ENCODE data around the gene JADE3.
"Not testable (repeated sequence)": the region's sequence is repeated elsewhere in the genome, so short reads cannot be mapped to it uniquely, and the experiment has no call there.

Gene JADE3

GRCh38 chrX:46913667-46914066 is 1.4 kb downstream of the JADE3 start:
- no peak for TF ChIP-seq ZNF274 (IDR thresholded peaks at IDR 0.05; ENCODE audit: low read depth, low read length)
- peak overlapping the region; percentile 90 for H3K4me3 ChIP-seq (ENCODE audit: low read length)

- no peak for TF ChIP-seq ZNF274 (IDR thresholded peaks at IDR 0.05; ENCODE audit: low read depth, low read length)
- H3K4me3 ChIP-seq (ENCODE audit: low read length), result no peak overlapping the region
Observed at GRCh38 chrX:46916273-46916672, 4.1 kb downstream of the JADE3 start.

DNA sequence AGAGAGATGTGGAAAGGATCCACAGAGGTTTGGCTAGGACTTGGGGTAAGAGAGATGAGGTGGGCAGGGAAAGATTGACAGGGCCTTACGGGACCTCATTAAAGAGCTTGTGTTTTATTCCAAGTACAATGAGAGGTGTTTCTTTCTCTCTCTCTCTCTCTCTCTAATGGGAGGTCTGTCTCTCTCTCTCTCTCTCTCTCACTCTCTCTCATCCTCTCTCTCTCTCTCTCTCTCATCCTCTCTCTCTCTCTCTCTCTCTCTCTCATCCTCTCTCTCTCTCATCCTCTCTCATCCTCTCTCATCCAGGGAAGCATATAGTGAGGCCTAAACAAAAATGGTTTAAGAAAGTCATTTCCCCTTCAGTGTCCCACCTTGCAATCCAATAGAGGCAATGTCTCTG is 5.4 kb downstream of the JADE3 start:
- no peak overlapping the region for H3K4me3 ChIP-seq (ENCODE audit: low read length)
- no peak for TF ChIP-seq ZNF274 (IDR thresholded peaks at IDR 0.05; ENCODE audit: low read depth, low read length)

GRCh38 chrX:46918434-46918833 is 6.2 kb downstream of the JADE3 start:
- no peak overlapping the region for H3K4me3 ChIP-seq (ENCODE audit: low read length)
- no peak for TF ChIP-seq ZNF274 (IDR thresholded peaks at IDR 0.05; ENCODE audit: low read depth, low read length)

GRCh38 chrX:46920235-46920634 is 8.0 kb downstream of the JADE3 start:
- H3K4me3 ChIP-seq (ENCODE audit: low read length), result no peak overlapping the region
- TF ChIP-seq ZNF274 (IDR thresholded peaks at IDR 0.05; ENCODE audit: low read depth, low read length), result no peak

GRCh38 chrX:46922611-46923010 is 10.4 kb downstream of the JADE3 start:
- TF ChIP-seq ZNF274 (IDR thresholded peaks at IDR 0.05; ENCODE audit: low read depth, low read length), result no peak
- H3K4me3 ChIP-seq (ENCODE audit: low read length), result no peak overlapping the region

DNA sequence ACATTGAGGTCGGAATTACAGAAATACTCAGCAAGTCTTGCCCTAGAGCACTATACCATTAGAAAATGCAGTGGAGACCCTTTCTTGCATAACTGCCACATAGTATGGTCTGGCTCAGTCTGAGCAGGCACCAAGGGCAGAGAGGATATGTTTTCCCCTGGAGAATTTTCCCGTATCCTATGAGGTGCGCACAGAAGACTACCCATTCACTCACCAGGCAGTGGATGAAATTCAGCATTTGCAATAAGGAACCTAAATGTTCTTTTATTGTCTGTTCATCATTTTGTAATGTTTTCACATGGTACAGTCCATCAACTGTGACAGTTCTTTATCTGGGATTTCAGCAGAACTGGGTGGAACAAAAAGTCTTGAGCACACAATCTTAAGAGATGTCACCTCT is 15.5 kb downstream of the JADE3 start:
- TF ChIP-seq ZNF274 (IDR thresholded peaks at IDR 0.05; ENCODE audit: low read depth, low read length), result no peak
- H3K4me3 ChIP-seq (ENCODE audit: low read length), result no peak overlapping the region

DNA sequence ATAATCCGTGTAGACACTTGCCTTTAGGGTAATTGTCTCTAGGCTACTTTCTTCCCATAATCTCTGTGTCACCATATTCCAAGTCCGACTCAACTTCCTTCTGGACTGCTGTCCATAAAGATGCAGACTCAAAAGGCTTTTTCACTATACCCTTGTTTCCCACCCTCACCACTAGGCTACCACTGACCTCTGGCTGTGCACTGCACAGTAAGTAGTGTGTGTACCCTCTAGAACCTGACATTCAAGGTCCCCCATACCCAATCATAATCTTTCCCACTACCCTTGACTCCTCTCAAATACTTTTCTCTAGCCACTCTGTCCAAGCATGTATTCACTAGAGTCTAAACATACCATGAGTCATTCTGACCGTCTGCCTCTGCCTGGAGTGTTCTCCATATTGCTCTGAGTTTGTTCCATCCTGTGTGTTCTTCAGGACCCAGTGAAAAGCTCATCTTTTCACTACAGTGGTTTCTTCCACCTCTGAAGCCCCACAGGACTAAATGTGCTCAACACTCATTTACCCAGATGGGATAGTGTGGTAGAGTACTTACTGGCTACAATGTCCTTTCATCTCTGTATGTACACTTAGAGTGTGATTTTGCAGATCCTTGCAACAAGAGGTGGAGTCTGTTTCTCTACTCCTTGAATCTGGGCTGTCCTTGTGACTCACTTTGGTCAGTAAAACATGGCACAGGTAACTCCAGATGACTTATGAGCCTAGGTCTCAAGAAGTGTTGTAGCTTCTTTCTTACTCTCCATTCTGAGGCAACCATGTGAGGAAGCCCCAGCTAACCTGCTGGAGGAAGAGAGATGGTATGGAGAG is 17.4 kb downstream of the JADE3 start:
- TF ChIP-seq ZNF274 (IDR thresholded peaks at IDR 0.05; ENCODE audit: low read depth, low read length), result no peak
- no peak overlapping the region for H3K4me3 ChIP-seq (ENCODE audit: low read length)

GRCh38 chrX:46935295-46935694 is 23.1 kb downstream of the JADE3 start:
- TF ChIP-seq ZNF274 (IDR thresholded peaks at IDR 0.05; ENCODE audit: low read depth, low read length), result no peak
- no peak overlapping the region for H3K4me3 ChIP-seq (ENCODE audit: low read length)

DNA sequence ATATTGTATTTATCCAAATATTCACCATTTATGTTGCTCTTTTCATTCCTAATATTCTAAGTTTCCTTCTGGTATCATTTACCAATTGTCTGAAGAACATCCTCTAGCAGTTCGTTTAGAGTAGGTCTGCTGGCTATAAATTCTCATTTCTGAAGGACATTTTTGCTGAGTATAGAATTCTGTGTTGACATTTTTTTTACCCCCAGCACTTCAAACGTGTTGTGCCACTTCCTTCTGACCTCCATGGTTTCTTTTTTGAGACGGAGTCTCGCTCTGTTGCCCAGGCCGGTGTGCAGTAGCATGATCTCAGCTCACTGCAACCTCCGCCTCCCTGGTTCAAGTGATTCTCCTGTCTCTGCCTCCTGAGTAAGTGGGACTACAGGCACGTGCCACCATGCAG is 26.4 kb downstream of the JADE3 start:
- no peak for TF ChIP-seq ZNF274 (IDR thresholded peaks at IDR 0.05; ENCODE audit: low read depth, low read length)
- H3K4me3 ChIP-seq (ENCODE audit: low read length), result no peak overlapping the region

DNA sequence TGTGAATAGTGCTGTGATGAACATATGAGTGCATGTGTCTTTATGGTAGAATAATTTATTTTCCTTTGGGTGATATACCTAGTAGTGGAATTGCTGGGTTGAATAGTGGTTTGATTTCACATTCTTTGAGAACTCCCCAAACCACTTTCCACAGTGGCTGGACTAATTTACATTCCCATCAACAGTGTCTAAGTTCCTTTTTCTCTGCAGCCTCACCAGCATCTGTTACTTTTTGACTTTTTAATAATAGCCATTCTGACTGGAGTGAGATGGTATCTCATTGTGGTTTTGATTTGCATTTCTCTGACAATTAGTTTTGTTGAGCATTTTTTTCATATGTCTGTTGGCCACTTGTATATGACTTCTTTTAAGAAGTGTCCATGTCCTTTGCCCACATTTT is 29.1 kb downstream of the JADE3 start:
- no peak for TF ChIP-seq ZNF274 (IDR thresholded peaks at IDR 0.05; ENCODE audit: low read depth, low read length)
- H3K4me3 ChIP-seq (ENCODE audit: low read length), result no peak overlapping the region

GRCh38 chrX:46953137-46953527 is 40.9 kb downstream of the JADE3 start:
- no peak for TF ChIP-seq ZNF274 (IDR thresholded peaks at IDR 0.05; ENCODE audit: low read depth, low read length)
- H3K4me3 ChIP-seq (ENCODE audit: low read length), result no peak overlapping the region

- TF ChIP-seq ZNF274 (IDR thresholded peaks at IDR 0.05; ENCODE audit: low read depth, low read length), result no peak
- H3K4me3 ChIP-seq (ENCODE audit: low read length), result peak overlapping the region; percentile 42
Observed at GRCh38 chrX:46953597-46953996, 41.4 kb downstream of the JADE3 start.

- H3K4me3 ChIP-seq (ENCODE audit: low read length), result no peak overlapping the region
- TF ChIP-seq ZNF274 (IDR thresholded peaks at IDR 0.05; ENCODE audit: low read depth, low read length), result no peak
Observed at GRCh38 chrX:46954716-46955115, 42.5 kb downstream of the JADE3 start.

DNA sequence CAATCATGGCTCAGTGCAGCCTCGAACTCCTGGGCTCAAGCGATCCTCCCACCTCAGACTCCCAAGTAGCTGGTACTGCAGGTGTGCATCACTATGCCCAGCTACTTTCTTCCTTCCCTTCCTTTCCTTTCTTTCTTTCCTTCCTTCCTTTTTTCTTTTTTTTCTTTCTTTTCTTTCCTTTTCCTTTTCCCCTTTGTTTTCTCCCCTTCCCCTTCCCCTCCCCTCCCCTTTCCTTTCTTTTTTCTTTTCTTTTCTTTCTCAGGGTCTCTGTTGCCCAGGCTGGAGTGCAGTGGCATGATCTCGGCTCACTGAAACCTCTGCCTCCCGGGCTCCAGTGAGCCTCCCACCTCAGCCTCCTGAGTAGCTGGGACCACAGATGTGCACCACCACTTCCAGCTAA is 44.4 kb downstream of the JADE3 start:
- H3K4me3 ChIP-seq (ENCODE audit: low read length), result not testable (repeated sequence)

DNA sequence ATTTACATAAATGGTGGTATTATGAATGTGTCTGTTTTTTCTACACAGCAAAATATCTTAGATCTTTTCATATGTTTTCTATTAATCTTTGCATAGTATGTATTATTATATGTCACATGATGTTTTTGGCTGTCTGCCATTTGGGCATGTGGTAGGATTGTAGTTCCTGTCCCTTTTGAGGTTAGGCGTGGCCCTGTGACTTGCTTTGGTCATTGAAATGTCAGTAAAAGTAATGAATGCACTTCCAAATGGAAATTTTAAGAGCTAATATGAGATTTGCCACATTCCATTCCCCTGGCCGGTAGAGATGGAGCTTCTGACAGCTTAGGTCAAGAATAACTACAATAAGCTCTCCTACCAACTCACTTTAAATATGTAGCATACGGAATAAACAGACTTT is 45.1 kb downstream of the JADE3 start:
- TF ChIP-seq ZNF274 (IDR thresholded peaks at IDR 0.05; ENCODE audit: low read depth, low read length), result no peak
- no peak overlapping the region for H3K4me3 ChIP-seq (ENCODE audit: low read length)

Measured in GM08714 (cell line).